Sciatic nerve (tissue), 2 donors: ENCODE results near the gene MTMR1. TPM values are rescaled to one million over a fixed set of nuclear protein-coding genes. Genes with fewer than 3 reads are reported as not detected.
A peak's percentile ranks its signal among the peaks of the same experiment; 100 is the strongest.

Experiments
- ATAC-seq: fragments of 200-7000 bp; cut with Tn5 transposase; one replicate; pipeline ENCODE4 v1.9.1; 2020; ENCODE audit warnings: mild to moderate bottlenecking, moderate library complexity
- DNase-seq: peaks from one replicate; pipeline ENCODE4 v3.0.0-alpha.2; 2020; ENCODE audit warnings: low spot score
- intact Hi-C: fragments of 100-400 bp; cut with DNase I; formaldehyde crosslinking; loops from one replicate; pipeline ENCODE4 v1.14.2; 2022
- total RNA-seq: library from RNA; stranded (reverse); fragmentation: NEBNext Ultra II Directional; extraction: Animal tissue kit (Norgen Biotek cat#: 25700); gene quantifications from one replicate; pipeline ENCODE4 v1.2.1, GENCODE V29; 2021
- donor health status: DM: no; HTN: no; CAD: no.
- donor health status: DM: no; HTN: no; CAD: no.

Gene MTMR1
- total RNA-seq, 1 donor from 2014 or later: 17.6 TPM

DNA sequence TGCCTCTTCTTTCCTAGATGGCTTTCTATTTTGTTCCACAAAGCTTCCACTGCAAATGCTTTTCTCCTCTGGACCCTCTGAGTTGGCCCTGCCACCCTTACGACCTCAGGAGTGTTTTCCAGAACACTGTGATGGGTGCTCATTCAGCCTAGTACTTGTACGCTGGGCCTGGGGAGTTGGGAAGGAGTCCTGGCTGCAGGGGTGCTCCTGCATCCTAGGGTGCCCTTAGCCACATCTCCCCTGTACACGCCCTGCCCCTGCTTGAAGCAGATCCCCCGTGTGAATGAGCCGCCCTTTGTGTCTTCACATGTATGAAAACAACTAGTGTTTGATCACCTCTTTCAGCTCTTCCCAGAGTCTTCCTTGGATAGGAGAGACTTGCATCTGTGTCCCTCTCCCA is 64.2 kb downstream of the MTMR1 start:
- intact Hi-C loops: no loop called here
- DNase-seq (no peak), ATAC-seq (no peak)

DNA sequence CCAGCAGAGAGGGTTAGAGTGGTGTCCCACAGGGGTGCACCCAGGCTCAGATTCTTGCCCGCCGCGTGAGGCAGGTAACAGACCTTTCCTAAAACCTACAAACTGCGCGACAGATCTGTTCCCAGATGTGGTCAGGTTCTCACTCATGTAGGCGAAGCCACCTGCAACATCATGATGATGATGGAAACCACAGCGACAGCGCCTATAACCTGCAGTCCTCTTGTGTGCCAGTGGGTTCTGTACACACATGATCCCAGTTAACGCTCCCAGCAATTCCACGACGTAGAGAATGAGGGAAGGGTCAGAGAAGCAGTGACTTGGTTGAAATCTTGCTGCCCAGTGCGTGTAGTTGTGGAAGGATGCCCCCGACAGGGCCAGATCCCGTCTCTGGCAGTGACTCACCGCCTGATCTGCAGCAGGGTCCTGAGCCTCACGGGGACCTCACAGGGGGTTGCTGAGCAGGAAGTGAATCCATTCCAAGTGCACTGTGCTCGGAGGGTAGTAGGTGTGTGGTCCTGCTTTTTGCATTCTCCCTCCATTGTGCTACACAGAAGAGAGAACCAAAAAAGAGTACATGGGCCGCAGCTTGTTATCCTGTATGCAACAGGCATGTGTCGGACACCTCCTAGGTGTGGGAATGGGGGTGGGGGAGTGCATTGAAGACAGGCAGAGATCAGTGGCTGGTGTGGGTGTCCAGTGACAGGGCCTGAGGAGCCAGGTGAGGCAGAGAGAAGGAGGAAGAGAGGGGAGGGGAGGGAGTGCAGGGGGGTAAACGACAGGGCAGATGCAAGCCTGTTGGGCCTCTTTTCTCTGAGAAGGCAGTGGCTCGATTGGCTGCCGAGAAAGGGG is 66.6 kb downstream of the MTMR1 start:
- intact Hi-C loops: no loop called here
- DNase-seq: no peak
- ATAC-seq: no peak

DNA sequence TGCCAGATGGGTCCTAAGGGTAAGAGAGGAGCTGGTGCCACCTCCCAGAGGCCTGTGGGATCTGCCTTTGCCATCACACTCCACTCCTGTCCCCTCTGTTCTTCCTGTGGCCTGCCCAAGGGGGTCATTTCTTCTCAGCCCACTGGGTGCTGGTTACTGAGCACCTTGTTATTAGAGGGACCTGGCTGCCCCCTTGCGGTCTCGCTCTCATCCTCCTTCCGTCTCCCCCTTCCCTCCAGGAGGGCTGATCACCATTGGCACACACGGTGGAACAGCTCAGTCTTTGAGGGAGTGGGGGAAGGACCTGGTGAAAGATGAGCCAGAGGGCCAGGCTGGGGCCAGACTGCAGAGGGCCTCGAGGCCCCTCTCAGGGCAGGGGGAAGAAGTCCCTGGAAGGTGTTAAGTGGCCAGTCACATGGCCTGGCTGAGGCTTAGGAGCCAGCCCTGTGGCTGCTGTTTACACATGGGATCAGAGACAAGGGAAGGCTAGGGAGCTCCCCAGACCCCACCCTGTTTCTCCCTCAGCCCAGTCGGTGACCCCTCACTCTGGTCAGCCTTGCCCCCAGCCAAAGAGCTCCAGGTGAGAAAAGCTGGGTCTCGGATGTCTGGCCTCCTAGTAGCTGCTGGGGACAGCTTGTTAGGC is 68.1 kb downstream of the MTMR1 start:
- intact Hi-C loops: no loop called here
- DNase-seq (no peak), ATAC-seq (peak; percentile 27)

DNA sequence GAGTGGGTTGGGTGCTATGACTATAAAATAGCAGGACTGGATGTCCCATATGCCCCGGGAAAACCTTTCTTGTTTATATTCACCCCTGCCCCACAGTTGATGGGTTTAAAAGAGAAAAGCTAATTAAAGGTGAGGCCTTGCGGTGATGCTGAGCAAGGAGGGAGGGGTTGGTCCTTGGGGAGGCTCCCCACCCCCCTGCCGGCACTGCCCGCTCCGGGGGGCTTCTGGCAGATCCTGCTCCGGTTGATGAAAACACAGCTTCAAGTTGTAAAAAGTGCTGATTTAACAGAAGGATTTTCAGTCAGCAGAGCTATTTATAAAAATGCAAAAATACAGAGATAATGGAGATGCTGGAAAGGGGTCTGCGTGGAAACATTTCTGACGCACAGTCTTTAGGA is 68.6 kb downstream of the MTMR1 start:
- intact Hi-C loops: no loop called here
- ATAC-seq (no peak), DNase-seq (no peak)

DNA sequence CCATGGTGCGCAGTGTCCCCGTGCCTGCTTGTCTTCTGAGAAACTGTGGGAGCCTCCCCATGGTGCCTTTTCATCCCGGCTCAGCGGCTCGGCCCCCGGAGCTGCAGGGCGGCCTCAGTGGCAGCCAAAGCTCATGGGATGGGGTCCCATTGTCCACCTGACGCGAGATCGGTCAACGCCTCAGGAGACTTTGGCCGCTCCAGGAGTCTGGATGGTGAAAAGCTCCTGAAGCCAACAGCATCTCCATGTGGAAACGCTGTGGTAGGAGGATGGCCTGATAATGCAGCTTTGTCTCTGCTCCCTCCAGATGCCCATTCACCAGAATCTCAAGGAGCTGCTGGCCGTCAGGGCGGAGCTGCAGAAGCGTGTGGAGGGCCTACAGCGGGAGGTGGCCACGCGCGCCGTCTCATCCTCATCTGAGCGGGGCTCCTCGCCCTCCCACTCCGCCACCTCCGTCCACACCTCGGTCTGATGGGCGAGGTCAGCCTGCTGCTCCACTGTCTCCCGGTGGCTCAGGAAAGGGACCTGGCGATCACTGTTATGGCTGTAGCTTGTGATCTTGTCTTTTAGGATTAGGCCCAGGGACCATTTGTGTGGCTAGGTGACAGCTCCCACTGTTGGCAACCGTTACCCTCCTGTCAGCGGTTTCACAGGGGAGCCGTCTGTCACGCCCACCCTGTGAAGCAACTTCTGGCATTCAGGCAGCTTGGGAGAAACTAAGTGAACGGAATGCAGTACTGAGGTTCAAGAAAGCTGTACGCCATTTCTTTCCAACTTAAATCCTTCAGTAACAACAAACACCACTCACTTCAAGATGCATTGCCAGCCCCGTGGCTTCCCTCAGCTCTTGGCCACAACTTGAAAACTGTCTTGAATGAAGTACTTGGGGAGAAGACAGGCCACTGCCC is 69.3 kb downstream of the MTMR1 start:
- intact Hi-C loops: no loop called here
- no peak for ATAC-seq
- DNase-seq: no peak

DNA sequence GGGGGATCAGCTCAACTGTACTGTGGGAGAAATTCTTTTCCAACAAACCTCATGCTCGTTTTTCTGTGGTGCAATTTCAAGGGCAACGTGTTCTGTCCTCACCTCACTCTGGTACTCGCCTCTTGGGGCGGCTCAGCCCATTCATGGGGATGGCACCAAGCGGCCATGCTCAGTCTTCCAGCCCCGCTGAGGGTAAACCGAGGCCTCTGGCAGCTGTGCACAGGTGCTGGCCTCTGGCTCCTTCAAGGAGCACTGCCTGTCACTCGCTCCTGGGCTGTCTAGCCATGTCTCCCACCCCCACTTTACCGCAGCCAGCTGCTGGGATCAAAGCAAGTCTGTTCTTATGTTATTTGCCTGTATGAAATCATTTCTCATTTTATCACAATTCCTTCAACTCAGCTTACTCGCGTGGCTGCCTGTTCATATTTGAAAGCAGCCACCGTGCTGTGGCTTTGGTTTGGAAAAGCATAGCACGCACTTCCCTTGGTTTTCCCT is 70.2 kb downstream of the MTMR1 start:
- intact Hi-C loops: no loop called here
- DNase-seq: no peak
- ATAC-seq: no peak

DNA sequence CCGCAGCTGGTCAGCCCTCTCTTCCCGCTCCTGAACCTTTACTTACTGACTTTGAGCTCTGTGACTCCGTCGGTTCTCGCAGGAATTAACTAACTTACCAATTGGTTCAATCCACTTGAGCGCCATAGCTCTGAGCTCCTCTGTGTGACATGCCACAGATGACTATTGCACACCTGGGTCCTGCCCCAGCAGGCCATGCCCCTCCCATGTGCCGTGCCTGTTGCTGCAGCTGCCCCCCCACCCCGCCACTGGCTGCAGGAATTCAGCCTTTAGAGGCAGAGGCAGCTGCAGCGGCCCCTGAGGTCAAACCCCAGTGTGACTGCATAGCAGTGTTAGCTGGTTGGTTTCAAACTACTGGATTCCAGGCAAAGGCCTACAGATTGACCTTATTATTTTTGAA is 70.6 kb downstream of the MTMR1 start:
- intact Hi-C loops: no loop called here
- ATAC-seq: no peak
- no peak for DNase-seq

DNA sequence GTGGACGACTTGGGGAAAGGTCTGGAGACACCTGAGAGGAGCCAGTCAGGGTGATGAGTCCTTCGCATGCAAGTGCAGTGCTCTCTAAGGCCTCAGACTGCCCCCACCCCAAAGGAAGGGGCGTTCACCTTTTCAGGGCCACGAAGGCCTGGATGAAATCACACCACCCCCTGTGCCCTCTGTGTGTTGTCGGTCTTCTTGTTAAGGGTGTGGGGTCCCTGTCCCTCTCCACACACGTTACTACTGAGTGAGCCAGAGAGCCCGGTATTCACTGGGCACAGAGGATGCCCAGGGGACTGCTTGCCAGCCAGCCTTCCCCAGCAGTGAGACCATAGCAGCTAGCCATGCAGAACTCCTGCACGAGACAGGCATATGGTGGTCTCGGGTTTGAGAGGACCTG is 72.0 kb downstream of the MTMR1 start:
- intact Hi-C loops: no loop called here
- DNase-seq (no peak), ATAC-seq (no peak)

DNA sequence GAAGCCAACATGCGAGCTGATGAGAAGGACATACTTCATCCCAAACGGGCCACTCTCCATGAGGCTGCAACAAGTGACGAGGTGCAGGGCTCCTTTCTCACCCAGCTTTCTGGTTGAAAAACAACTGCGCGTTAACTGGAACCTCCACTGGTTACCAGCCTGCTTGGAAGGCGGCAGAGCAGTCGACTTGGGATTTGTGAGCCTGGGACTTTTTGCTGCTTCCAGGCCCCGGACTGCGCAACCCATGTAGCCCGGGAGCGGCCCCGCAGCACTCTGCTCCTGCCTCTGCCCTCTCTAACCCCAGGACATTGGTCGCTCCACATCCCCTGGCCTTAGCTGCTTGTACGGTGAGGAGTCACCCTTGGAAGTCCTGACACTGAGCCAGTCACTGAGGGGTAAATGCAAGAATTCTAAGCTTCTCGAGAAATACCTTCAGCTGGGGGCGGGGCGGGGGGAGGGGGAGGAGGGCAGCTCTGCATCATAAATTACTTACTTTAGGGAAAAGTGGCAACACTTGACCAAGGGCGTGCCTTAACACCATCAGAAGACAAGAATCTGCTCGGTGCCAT is 72.7 kb downstream of the MTMR1 start:
- intact Hi-C loops: no loop called here

DNA sequence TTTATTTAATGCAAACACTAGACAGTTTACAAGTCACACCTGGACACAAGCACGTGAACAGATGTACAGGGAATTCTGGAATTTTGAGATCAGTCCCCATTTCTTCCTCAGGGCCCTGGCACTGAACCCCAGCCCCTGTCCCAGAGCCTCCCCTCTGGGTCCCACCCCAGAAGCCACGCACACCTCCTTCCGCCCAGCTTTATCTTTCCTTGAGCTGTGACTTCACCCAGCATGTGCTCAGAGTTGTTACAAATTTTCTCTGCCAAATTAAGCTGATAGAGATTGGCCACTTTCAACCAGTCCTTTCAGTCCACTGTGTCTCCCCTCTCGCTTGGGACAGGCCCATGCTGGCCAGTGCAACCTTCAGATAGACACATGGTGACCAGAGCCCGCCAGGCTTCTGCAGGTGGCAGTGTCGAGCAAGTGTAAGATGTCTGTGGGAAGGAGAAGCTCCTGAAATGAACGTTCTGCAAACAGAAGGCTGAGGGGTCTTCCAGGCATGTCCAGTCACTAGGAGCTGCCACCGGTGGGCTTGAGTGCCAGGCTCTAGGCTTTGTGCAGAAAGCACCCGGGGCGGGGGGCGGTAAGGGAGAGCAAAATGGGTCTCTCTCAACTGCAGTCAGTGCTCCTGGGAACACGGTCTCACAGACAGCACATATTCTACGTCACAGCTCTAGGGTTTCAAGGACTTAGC is 73.3 kb downstream of the MTMR1 start:
- intact Hi-C loops: no loop called here
- ATAC-seq: no peak
- no peak for DNase-seq

More for the DNA sequence above, 72.7 kb downstream of the MTMR1 start:
- DNase-seq (no peak), ATAC-seq (no peak)

DNA sequence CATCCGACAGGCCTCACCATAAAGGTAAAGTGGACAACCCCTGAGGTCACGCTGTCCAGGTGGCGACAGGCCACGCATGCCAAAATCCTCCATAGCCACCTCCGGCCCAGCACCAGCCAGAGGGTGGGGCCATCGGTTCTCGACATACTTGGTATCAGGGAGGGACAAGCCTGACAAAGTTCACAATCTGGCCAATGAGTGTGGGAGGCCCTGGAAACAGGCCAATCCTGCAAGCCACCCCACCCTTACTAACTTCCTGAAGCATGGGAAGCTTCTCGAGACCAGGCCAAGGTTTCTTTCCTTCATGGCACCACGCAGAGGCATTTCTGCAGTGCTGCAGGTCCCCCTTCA is 73.8 kb downstream of the MTMR1 start:
- intact Hi-C loops: no loop called here
- ATAC-seq: no peak

DNA sequence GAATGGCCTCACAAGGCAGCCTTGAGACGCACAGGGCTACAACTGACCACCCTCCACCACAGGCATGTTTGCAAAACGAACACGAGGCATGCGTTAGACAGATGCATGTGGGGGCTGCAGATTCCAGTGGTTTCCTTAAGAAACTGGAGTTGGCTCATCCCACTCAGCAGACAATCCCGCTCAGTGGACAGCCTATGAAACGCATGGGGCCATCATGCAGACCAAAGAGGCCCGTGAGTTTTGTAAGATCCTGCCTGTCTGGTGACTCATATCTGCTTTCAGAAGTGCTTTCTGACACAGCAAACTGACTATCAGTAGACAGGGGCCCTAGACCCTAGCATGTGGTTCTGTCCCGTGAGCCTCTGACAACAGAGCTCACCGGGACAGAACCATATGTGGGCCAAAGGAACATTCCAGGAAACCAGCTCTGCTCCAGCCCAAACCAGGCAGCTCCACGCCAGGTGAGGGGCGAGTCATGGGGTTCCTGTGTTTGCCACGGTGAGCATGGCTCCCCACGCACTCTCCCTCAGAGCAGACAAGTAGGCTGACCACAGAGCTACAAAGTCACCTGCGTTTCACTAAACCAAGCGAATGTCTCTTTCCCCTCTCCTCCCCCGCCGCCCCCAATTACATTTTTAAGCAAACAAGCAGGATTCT is 74.4 kb downstream of the MTMR1 start:
- no peak for ATAC-seq
- DNase-seq: no peak
- intact Hi-C loops: no loop called here

More for the DNA sequence above, 73.8 kb downstream of the MTMR1 start:
- DNase-seq: no peak

DNA sequence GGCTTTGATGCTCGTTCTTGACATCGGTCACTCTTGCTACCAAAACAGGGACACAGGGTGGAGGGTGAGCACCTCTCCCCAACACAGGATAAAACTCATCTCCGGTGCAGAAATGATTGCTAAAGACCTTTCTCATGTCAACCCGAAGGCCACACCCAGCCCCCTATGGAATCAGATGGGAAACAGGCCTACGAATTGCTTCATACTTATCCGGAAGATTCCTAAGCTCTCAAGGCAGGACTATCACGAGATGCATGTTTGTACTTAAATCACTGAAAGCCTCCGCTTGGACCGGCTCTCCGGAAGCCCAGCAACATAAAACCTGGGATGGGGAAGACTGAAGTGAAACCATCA is 74.9 kb downstream of the MTMR1 start:
- DNase-seq (no peak), ATAC-seq (no peak)
- intact Hi-C loops: no loop called here

DNA sequence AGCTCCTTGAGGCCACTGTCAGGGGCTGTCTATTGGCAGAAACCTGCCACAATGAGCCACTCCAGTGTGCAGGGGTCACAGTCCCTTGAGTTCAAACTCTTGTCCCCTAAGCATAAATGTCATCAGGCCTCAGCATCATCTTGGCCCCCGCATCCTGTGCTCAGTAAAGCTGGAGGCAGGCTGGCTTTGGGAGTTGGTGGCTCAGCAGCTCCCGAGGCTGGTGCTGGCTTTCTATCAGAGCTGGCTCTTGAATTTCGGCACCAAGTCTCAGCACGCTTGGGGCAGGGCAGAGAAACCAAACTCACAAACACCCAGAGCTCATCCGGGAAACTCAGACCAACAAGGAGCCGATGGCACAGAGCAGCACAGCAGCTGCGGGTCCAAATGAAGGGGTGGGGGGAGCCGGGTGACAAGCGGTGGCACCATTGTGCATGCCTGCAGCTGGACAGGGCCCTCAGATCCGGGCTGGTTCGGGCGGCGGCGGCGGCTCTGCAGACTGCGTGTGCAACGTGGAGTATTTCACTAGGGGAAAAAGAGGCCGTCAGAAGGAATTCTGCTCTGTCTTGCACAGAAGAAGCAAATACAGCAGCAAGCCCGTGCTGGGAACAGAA is 75.5 kb downstream of the MTMR1 start:
- ATAC-seq (no peak), DNase-seq (no peak)
- intact Hi-C loops: no loop called here

DNA sequence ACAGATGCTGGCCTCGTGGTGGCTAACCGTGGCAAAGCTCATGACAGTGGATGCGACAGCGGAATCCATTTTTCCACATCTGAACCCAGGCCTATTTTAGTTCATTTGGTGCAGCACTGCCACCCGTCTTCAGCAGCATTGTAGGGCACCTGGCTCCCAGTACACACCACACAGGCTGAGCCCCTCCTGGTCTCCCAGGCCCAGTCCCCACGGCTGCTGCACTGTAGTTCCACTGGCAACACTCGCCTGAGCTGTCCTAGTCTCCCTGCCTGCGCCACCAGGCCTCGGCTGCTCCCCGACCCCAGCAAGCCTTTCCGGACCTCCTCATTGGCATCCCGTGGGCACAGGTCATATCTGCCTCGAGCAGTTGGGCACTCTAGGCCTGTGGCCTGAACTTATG is 76.2 kb downstream of the MTMR1 start:
- ATAC-seq (no peak), DNase-seq (no peak)
- intact Hi-C loops: no loop called here

DNA sequence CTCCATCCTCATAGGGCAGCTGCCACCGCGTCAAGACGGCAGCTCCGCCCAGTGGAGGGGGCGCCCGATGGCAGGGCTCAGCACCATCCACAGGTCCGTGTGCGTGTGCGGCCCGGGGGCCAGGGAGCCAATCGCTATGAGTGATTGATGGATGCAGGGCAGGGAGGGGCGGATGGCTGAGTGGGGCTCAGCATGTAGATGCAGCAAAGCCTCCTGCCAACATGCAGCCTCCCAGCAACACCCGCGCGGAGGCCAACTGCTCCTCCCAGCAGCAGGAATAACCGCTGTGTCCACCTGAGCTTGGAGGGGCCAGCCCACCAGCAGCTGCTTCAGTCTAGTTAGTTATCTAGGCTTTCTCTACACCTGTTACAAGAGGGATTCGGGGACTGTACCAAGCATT is 77.4 kb downstream of the MTMR1 start:
- DNase-seq (no peak), ATAC-seq (no peak)
- intact Hi-C loops: loop anchor here (5.0 kb wide), 1 partner anchor 312 kb away; no protein-coding TSS in a partner anchor

DNA sequence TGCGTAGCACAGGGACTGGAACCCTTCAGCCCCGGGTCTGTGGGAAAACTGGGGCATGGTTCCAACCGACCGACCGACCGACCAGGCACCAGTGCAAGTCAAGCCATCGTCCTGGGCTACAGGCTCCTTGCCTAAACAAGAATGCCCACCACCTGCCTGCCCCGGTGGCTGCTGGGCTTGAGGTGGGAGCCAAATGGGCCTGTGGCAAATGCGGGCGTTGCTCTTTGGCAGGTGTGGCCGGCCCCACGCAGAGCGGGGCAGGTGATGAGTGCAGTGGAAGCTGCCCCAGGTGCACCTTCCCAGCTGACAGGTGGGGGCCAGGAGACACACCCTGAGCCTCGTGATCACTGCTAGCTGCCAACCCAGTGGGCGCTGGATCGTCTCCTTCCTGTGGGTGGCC is 77.9 kb downstream of the MTMR1 start:
- intact Hi-C loops: loop anchor here (5.0 kb wide), 1 partner anchor 311 kb away; no protein-coding TSS in a partner anchor
- no peak for DNase-seq
- ATAC-seq: no peak
